SH-SY5Y (cell line): ENCODE measurements around the gene AP2B1.

ENCODE experiments used
- GATA2 ChIP-seq: IDR thresholded peaks from 2 replicates; pipeline ENCODE4 v1.6.1; 2011; ENCODE audit warnings: mild to moderate bottlenecking, low read depth, low read length
- GATA3 ChIP-seq: IDR thresholded peaks from 2 replicates; pipeline ENCODE4 v1.6.1; 2011; ENCODE audit warnings: low read depth, mild to moderate bottlenecking, low read length, moderate library complexity

DNA sequence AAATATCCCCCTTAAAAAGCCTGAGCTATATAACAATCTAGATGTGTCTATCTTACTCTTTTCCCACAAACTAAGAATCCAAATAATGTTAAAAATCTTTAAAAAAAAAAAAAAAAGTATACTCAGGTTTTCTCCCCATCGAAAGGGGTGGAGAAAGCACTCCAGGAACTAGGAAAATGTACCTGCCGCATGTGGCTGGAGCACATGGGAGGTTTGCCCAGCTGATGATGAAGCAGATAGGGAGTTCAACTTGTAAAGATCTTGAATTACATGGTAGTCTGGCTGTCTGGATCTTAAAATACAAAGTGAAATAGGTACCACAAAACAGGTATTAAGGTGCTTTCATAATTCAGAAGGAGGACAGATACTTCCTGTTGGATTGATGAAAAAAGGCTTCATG is 17.7 kb upstream of the AP2B1 start:
- TF ChIP-seq GATA2: no peak
- TF ChIP-seq GATA3: no peak
